Erythroblast (primary cell): Measurements from ENCODE around the gene PRKAG3.

Experiments
- GATA1 ChIP-seq: IDR thresholded peaks from 2 replicates; pipeline ENCODE4 v1.6.1; 2011; ENCODE audit warnings: low read depth, mild to moderate bottlenecking, control low read depth, low read length, moderate library complexity
- POLR2A ChIP-seq: IDR thresholded peaks from 2 replicates; pipeline ENCODE4 v1.6.1; 2011; ENCODE audit warnings: mild to moderate bottlenecking, low read length

GRCh38 chr2:218852911-218853667, 21.5 kb upstream of the PRKAG3 start:
- no peak for TF ChIP-seq POLR2A
- TF ChIP-seq GATA1: no peak
